ENCODE results near the gene AMBP. TPM values are rescaled to one million over a fixed set of nuclear protein-coding genes. Genes with fewer than 3 reads are reported as not detected.

Gene AMBP
- total RNA-seq, 1 donor from 2014 or later, result 0.51 TPM

Other genes starting within 250 kb of the AMBP start
- gene ZNF618, start 202.0 kb downstream of the AMBP start, total RNA-seq, result 2.0 TPM
- gene KIF12, start 21.0 kb upstream of the AMBP start, total RNA-seq, result not detected
- gene COL27A1, start 77.2 kb upstream of the AMBP start, total RNA-seq, result 8.0 TPM
- gene ORM1, start 244.8 kb upstream of the AMBP start, total RNA-seq, result 1.2 TPM